ENCODE measurements around the gene GGPS1. TPM values are rescaled to one million over a fixed set of nuclear protein-coding genes. Genes with fewer than 3 reads are reported as not detected.

GGPS1 gene
- total and polyA plus RNA-seq, 2 donors (not counting 1 experiment from before 2014, with no cell fraction given) = 13.4 to 46.8 TPM

DNA sequence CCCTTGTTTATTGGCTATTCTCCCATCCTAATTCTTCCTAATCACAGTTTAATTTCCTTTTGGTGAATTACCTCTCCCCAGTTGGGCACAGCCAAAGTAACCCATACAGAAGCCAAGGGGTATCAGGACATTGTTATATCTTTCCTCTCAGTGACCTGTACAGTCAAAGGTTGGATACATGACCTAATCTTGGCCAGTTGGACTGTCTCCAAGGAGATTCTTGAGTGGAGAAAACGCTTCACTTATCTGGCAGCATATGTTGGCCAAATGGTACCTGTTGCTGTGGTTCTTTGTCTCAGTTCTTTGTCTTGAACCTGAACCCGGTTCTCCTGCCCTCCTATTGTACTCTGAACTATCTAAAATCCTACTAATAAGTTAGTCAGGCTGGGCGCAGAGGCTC, 23.5 kb downstream of the GGPS1 start:
- ChIA-PET POLR2A (no interaction called here), CTCF (no interaction called here)
- no peaks in the 10 kb centered on the region for H3K79me2 ChIP-seq (ENCODE audit: control insufficient read depth, insufficient read depth, low read length)
- no peaks in the 10 kb centered on the region for H3K27me3 ChIP-seq (replicated peaks in 1 of 4; ENCODE audit: control extremely low read depth in 1 of 4, control insufficient read depth in 3 of 4, insufficient read depth in 4 of 4, low read length in 3 of 4)
- TF ChIP-seq EZH2 (IDR thresholded peaks at IDR 0.05; ENCODE audit: borderline replicate concordance, insufficient read depth, low read depth, low read length, poor library complexity, severe bottlenecking) (no peak), CTCF (IDR thresholded peaks at IDR 0.05) (no peak)
- no peak overlapping the region for H3K27ac ChIP-seq (ENCODE audit: low read length in 2 of 2)
- H4K20me1 ChIP-seq (ENCODE audit: control insufficient read depth, insufficient read depth, low read length, poor library complexity, severe bottlenecking) = no peaks in the 10 kb centered on the region
- no peak overlapping the region for H3K4me2 ChIP-seq (replicated peaks; ENCODE audit: low read depth, low read length, poor library complexity, severe bottlenecking)
- no peaks in the 10 kb centered on the region for H3K9me3 ChIP-seq (ENCODE audit: control extremely low read depth in 1 of 3, control insufficient read depth in 2 of 3, insufficient read depth in 1 of 3, low read length in 2 of 3)
- no peaks in the 10 kb centered on the region for H3K36me3 ChIP-seq (replicated peaks in 1 of 2; ENCODE audit: control extremely low read depth in 1 of 2, control insufficient read depth in 1 of 2, extremely low read depth in 1 of 2, insufficient read depth in 2 of 2, low read length in 1 of 2)
- no peaks in the 10 kb centered on the region for H3K4me1 Mint-ChIP-seq
- no peak overlapping the region for H3K4me3 Mint-ChIP-seq
- ATAC-seq (ENCODE audit: low read depth) = no peak
- no peak overlapping the region for H3K27ac Mint-ChIP-seq
- no peaks in the 10 kb centered on the region for H3K27me3 Mint-ChIP-seq
- intact Hi-C loops (cut with micrococcal nuclease) = no loop called here
- no peaks in the 10 kb centered on the region for H3K9me3 Mint-ChIP-seq (ENCODE audit: insufficient read depth)
- H3K4me3 ChIP-seq (ENCODE audit: control extremely low read depth in 1 of 5, extremely low read depth in 1 of 5, insufficient read depth in 1 of 5, low read depth in 2 of 5, low read length in 4 of 5) = no peak overlapping the region
- no peak overlapping the region for H3K9ac ChIP-seq (ENCODE audit: low read length)
- DNase-seq = no peak
- H3K4me1 ChIP-seq (ENCODE audit: control insufficient read depth in 2 of 2, insufficient read depth in 2 of 2, low read length in 2 of 2) = no peaks in the 10 kb centered on the region
- WGBS (ENCODE audit: insufficient coverage) = 90% methylated on average over 2 of the region's 3 CpGs
- H2AFZ ChIP-seq (ENCODE audit: insufficient read depth, low read depth, low read length, poor library complexity, severe bottlenecking) = no peak overlapping the region

- Histone ChIP-seq H3K4me2 (replicated peaks; ENCODE audit: low read depth, low read length, poor library complexity, severe bottlenecking) (no peak overlapping the region), H2AFZ (ENCODE audit: insufficient read depth, low read depth, low read length, poor library complexity, severe bottlenecking) (no peak overlapping the region), H3K27me3 (replicated peaks in 1 of 4; ENCODE audit: control extremely low read depth in 1 of 4, control insufficient read depth in 3 of 4, insufficient read depth in 4 of 4, low read length in 3 of 4) (no peaks in the 10 kb centered on the region), H3K4me1 (ENCODE audit: control insufficient read depth in 2 of 2, insufficient read depth in 2 of 2, low read length in 2 of 2) (no peaks in the 10 kb centered on the region), H4K20me1 (ENCODE audit: control insufficient read depth, insufficient read depth, low read length, poor library complexity, severe bottlenecking) (no peaks in the 10 kb centered on the region), H3K9me3 (ENCODE audit: control extremely low read depth in 1 of 3, control insufficient read depth in 2 of 3, insufficient read depth in 1 of 3, low read length in 2 of 3) (no peaks in the 10 kb centered on the region), H3K4me3 (ENCODE audit: control extremely low read depth in 1 of 5, extremely low read depth in 1 of 5, insufficient read depth in 1 of 5, low read depth in 2 of 5, low read length in 4 of 5) (no peak overlapping the region), H3K9ac (ENCODE audit: low read length) (no peak overlapping the region), H3K36me3 (replicated peaks in 1 of 2; ENCODE audit: control extremely low read depth in 1 of 2, control insufficient read depth in 1 of 2, extremely low read depth in 1 of 2, insufficient read depth in 2 of 2, low read length in 1 of 2) (no peaks in the 10 kb centered on the region), H3K27ac (ENCODE audit: low read length in 2 of 2) (no peak overlapping the region), H3K79me2 (ENCODE audit: control insufficient read depth, insufficient read depth, low read length) (no peaks in the 10 kb centered on the region)
- POLR2A ChIA-PET = no interaction called here
- 95% methylated on average over 8 of the region's 11 CpGs for WGBS (ENCODE audit: insufficient coverage)
- DNase-seq (no peak), ATAC-seq (ENCODE audit: low read depth) (no peak)
- no peaks in the 10 kb centered on the region for H3K27me3 Mint-ChIP-seq
- CTCF ChIA-PET = interaction anchor here (0.7 kb wide), 1 partner anchor 1636 kb away, joined by 4 read pairs; no protein-coding TSS in a partner anchor
- no peak overlapping the region for H3K4me3 Mint-ChIP-seq
- no peaks in the 10 kb centered on the region for H3K4me1 Mint-ChIP-seq
- no peaks in the 10 kb centered on the region for H3K9me3 Mint-ChIP-seq (ENCODE audit: insufficient read depth)
- intact Hi-C loops (cut with micrococcal nuclease) = no loop called here
- no peak overlapping the region for H3K27ac Mint-ChIP-seq
- TF ChIP-seq EZH2 (IDR thresholded peaks at IDR 0.05; ENCODE audit: borderline replicate concordance, insufficient read depth, low read depth, low read length, poor library complexity, severe bottlenecking) (no peak), CTCF (IDR thresholded peaks at IDR 0.05) (no peak)
Observed at GRCh38 chr1:235357485-235358373, 29.4 kb downstream of the GGPS1 start.

Data from B cell (primary cell).